GM06990 (cell line): Measurements from ENCODE around the gene DENND1A.

Experiments used
- DNase-seq: peaks from one replicate; pipeline ENCODE4 v3.0.0-alpha.2; 2011; ENCODE audit not compliant: insufficient read length; ENCODE audit errors: extremely low read depth
- H3K27me3 ChIP-seq: replicated peaks from 2 replicates; pipeline ENCODE4 v1.6.0; 2011; ENCODE audit warnings: low read length; ENCODE audit not compliant: control insufficient read depth, insufficient read depth
- H3K36me3 ChIP-seq: 2 replicates; pipeline ENCODE4 v1.5.1; 2011; ENCODE audit warnings: low read length; ENCODE audit not compliant: control insufficient read depth, insufficient read depth
- H3K4me3 ChIP-seq: replicated peaks from 2 replicates; pipeline ENCODE4 v1.5.1; 2011; ENCODE audit warnings: low read depth, mild to moderate bottlenecking, control low read depth, low read length
- CTCF ChIP-seq: IDR thresholded peaks from 2 replicates; pipeline ENCODE4 v1.5.1; 2011; ENCODE audit warnings: low read length, control low read depth, mild to moderate bottlenecking, inconsistent platforms; ENCODE audit not compliant: insufficient read depth, poor library complexity, severe bottlenecking

The DENND1A gene

GRCh38 chr9:123397975-123398374 is 532.0 kb downstream of the DENND1A start:
- no peak overlapping the region for H3K4me3 ChIP-seq
- TF ChIP-seq CTCF = no peak
- no peak for DNase-seq
- H3K27me3 ChIP-seq = no peaks in the 10 kb centered on the region
- peaks cover 4% of the 10 kb centered on the region for H3K36me3 ChIP-seq

GRCh38 chr9:123395689-123396511 is 534.0 kb downstream of the DENND1A start:
- no peaks in the 10 kb centered on the region; the same call in none of the 2 replicates for H3K36me3 ChIP-seq
- no peak for TF ChIP-seq CTCF

GRCh38 chr9:123395276-123395688 is 534.6 kb downstream of the DENND1A start:
- H3K4me3 ChIP-seq = no peak overlapping the region
- no peak for TF ChIP-seq CTCF
- DNase-seq = no peak
- no peaks in the 10 kb centered on the region; the same call in none of the 2 replicates for H3K36me3 ChIP-seq
- H3K27me3 ChIP-seq = no peaks in the 10 kb centered on the region

More at GRCh38 chr9:123395689-123396511, 534.0 kb downstream of the DENND1A start:
- H3K4me3 ChIP-seq = no peak overlapping the region
- no peak for DNase-seq
- H3K27me3 ChIP-seq = no peaks in the 10 kb centered on the region

GRCh38 chr9:123394291-123395235 is 535.4 kb downstream of the DENND1A start:
- no peaks in the 10 kb centered on the region for H3K36me3 ChIP-seq
- no peak overlapping the region for H3K4me3 ChIP-seq
- no peak for TF ChIP-seq CTCF
- DNase-seq = no peak
- H3K27me3 ChIP-seq = no peaks in the 10 kb centered on the region

GRCh38 chr9:123392802-123393201 is 537.1 kb downstream of the DENND1A start:
- H3K27me3 ChIP-seq = no peaks in the 10 kb centered on the region
- TF ChIP-seq CTCF = no peak
- no peak overlapping the region for H3K4me3 ChIP-seq

More at GRCh38 chr9:123392802-123393201, 537.1 kb downstream of the DENND1A start:
- no peaks in the 10 kb centered on the region for H3K36me3 ChIP-seq
- no peak for DNase-seq
